H9 (cell line): Measurements from ENCODE around the gene SOX11. TPM values are rescaled to one million over a fixed set of nuclear protein-coding genes. Genes with fewer than 3 reads are reported as not detected.

ENCODE experiments used
- DNase-seq: peaks from one replicate; pipeline ENCODE4 v3.0.0-alpha.2; 2017
- H2AFZ ChIP-seq: one replicate; pipeline ENCODE4 v1.6.1; 2013; ENCODE audit warnings: mild to moderate bottlenecking, low read length, control low read depth, moderate library complexity
- H2AK5ac ChIP-seq: 2 replicates; pipeline ENCODE4 v1.6.1; 2013; ENCODE audit warnings: low read length, control low read depth, mixed read lengths; ENCODE audit not compliant: insufficient read length
- H2BK120ac ChIP-seq: one replicate; pipeline ENCODE4 v1.6.1; 2013; ENCODE audit warnings: low read depth, mild to moderate bottlenecking, low read length, control low read depth, inconsistent platforms; ENCODE audit not compliant: poor library complexity, severe bottlenecking
- H2BK12ac ChIP-seq: 2 replicates; pipeline ENCODE4 v1.6.1; 2013; ENCODE audit warnings: low read length, control low read depth, mixed read lengths, low read depth; ENCODE audit not compliant: insufficient read length
- H2BK15ac ChIP-seq: 2 replicates; pipeline ENCODE4 v1.6.1; 2013; ENCODE audit warnings: low read depth, low read length, control low read depth
- H2BK20ac ChIP-seq: one replicate; pipeline ENCODE4 v1.6.1; 2013; ENCODE audit warnings: low read depth, mild to moderate bottlenecking, low read length, control low read depth, inconsistent platforms; ENCODE audit not compliant: poor library complexity, severe bottlenecking
- H2BK5ac ChIP-seq: 2 replicates; pipeline ENCODE4 v1.6.1; 2013; ENCODE audit warnings: low read length, control low read depth, mixed read lengths; ENCODE audit not compliant: insufficient read length
- H3K14ac ChIP-seq: 2 replicates; pipeline ENCODE4 v1.6.1; 2013; ENCODE audit warnings: low read length, control low read depth; ENCODE audit not compliant: insufficient read depth
- H3K18ac ChIP-seq: 2 replicates; pipeline ENCODE4 v1.6.1; 2013; ENCODE audit warnings: low read depth, mild to moderate bottlenecking, mixed read lengths, low read length, control low read depth; ENCODE audit not compliant: insufficient read length
- H3K23ac ChIP-seq: 2 replicates; pipeline ENCODE4 v1.6.1; 2013; ENCODE audit warnings: low read length, control low read depth, mixed read lengths, low read depth; ENCODE audit not compliant: insufficient read length
- H3K23me2 ChIP-seq: 2 replicates; pipeline ENCODE4 v1.6.1; 2013; ENCODE audit warnings: low read depth, mild to moderate bottlenecking, mixed read lengths, low read length, control low read depth; ENCODE audit not compliant: insufficient read length, poor library complexity, severe bottlenecking
- H3K27ac ChIP-seq: 2 replicates; pipeline ENCODE4 v1.5.1; 2013; ENCODE audit warnings: low read length, control low read depth, mixed read lengths, low read depth; ENCODE audit not compliant: insufficient read length
- H3K27me3 ChIP-seq: 2 replicates; pipeline ENCODE4 v1.6.1; 2013; ENCODE audit warnings: low read length, control low read depth, inconsistent platforms; ENCODE audit not compliant: insufficient read depth
- H3K4ac ChIP-seq: 2 replicates; pipeline ENCODE4 v1.6.1; 2013; ENCODE audit warnings: low read depth, mild to moderate bottlenecking, control low read depth, inconsistent platforms, low read length, moderate library complexity
- H3K4me1 ChIP-seq: 2 replicates; pipeline ENCODE4 v1.6.1; 2013; ENCODE audit warnings: low read length, control low read depth, inconsistent platforms; ENCODE audit not compliant: insufficient read depth
- H3K4me2 ChIP-seq: 2 replicates; pipeline ENCODE4 v1.6.1; 2013; ENCODE audit warnings: low read length, control low read depth, mixed read lengths; ENCODE audit not compliant: insufficient read length, insufficient read depth
- H3K56ac ChIP-seq: 2 replicates; pipeline ENCODE4 v1.6.1; 2013; ENCODE audit warnings: low read depth, mild to moderate bottlenecking, mixed read lengths, low read length, control low read depth; ENCODE audit not compliant: insufficient read length
- H3K79me1 ChIP-seq: 2 replicates; pipeline ENCODE4 v1.6.1; 2013; ENCODE audit warnings: low read depth, mild to moderate bottlenecking, moderate library complexity, low read length, control low read depth, inconsistent platforms; ENCODE audit not compliant: insufficient read depth, poor library complexity, severe bottlenecking
- H3K79me2 ChIP-seq: 2 replicates; pipeline ENCODE4 v1.6.1; 2013; ENCODE audit warnings: low read length, control low read depth, inconsistent platforms; ENCODE audit not compliant: insufficient read depth
- H3K9ac ChIP-seq: 2 replicates; pipeline ENCODE4 v1.6.1; 2013; ENCODE audit warnings: low read length, control low read depth, mixed read lengths; ENCODE audit not compliant: insufficient read length; ENCODE audit errors: extremely low read depth
- H3K9me3 ChIP-seq: one replicate; pipeline ENCODE4 v1.6.1; 2013; ENCODE audit warnings: low read depth, low read length, inconsistent platforms; ENCODE audit not compliant: control insufficient read depth
- H3T11ph ChIP-seq: one replicate; pipeline ENCODE4 v1.6.1; 2013; ENCODE audit warnings: mild to moderate bottlenecking, low read length, control low read depth, inconsistent platforms
- H4K20me1 ChIP-seq: one replicate; pipeline ENCODE4 v1.6.1; 2013; ENCODE audit not compliant: control insufficient read depth, insufficient read length, insufficient read depth
- H4K5ac ChIP-seq: 2 replicates; pipeline ENCODE4 v1.6.1; 2013; ENCODE audit warnings: low read depth, mild to moderate bottlenecking, mixed read lengths, low read length, control low read depth; ENCODE audit not compliant: insufficient read length
- H4K8ac ChIP-seq: replicated peaks from 2 replicates; pipeline ENCODE4 v1.6.1; 2013; ENCODE audit warnings: low read length, control low read depth, mixed read lengths, low read depth; ENCODE audit not compliant: insufficient read length
- H4K91ac ChIP-seq: 2 replicates; pipeline ENCODE4 v1.6.1; 2013; ENCODE audit warnings: low read depth, mild to moderate bottlenecking, moderate library complexity, mixed read lengths, low read length, control low read depth; ENCODE audit not compliant: insufficient read length
- H3K27ac Mint-ChIP-seq, 3 experiments: 2 replicates in 2 of 3; 3 replicates in 1 of 3; pipeline ENCODE4 v1.8.0; 2020 to 2021; ENCODE audit warnings: mixed read lengths in 3 of 3, mild to moderate bottlenecking in 1 of 3, moderate library complexity in 1 of 3
- H3K27me3 Mint-ChIP-seq: 2 replicates; pipeline ENCODE4 v1.8.0; 2021; ENCODE audit warnings: low read depth, mild to moderate bottlenecking, moderate library complexity, mixed read lengths
- H3K36me3 Mint-ChIP-seq, 3 experiments: 2 replicates in 2 of 3; 3 replicates in 1 of 3; pipeline ENCODE4 v1.8.0; 2020 to 2021; ENCODE audit warnings: low read depth in 3 of 3, mixed read lengths in 3 of 3; ENCODE audit not compliant: insufficient read depth in 1 of 3
- H3K4me1 Mint-ChIP-seq, 2 experiments: 2 replicates each; pipeline ENCODE4 v1.8.0; 2020; ENCODE audit warnings: mixed read lengths in 2 of 2
- H3K4me3 Mint-ChIP-seq, 2 experiments: 2 replicates in 1 of 2; 3 replicates in 1 of 2; pipeline ENCODE4 v1.8.0; 2020 to 2021; ENCODE audit warnings: mild to moderate bottlenecking in 2 of 2, mixed read lengths in 2 of 2, moderate library complexity in 1 of 2
- H3K9me3 Mint-ChIP-seq, 2 experiments: 2 replicates in 1 of 2; 3 replicates in 1 of 2; pipeline ENCODE4 v1.8.0; 2020; ENCODE audit warnings: mild to moderate bottlenecking in 2 of 2, mixed read lengths in 2 of 2, moderate library complexity in 1 of 2
- CTCF ChIP-seq: fragments of 200-600 bp; sonication (generic); conservative IDR thresholded peaks from 3 replicates; pipeline ENCODE4 v1.8.0; 2021; ENCODE audit warnings: antibody characterized with exemption, mild to moderate bottlenecking
- WGBS: extraction: QIAGEN DNeasy Blood & Tissue Kit; methylation state at CpG from one replicate; pipeline ENCODE4 v1.1.7; 2013; ENCODE audit warnings: missing lambda C conversion rate, low lambda C conversion rate, mixed read lengths; ENCODE audit not compliant: insufficient read length; ENCODE audit errors: extremely low coverage; 5-methylcytosine and 5-hydroxymethylcytosine counted together
- total RNA-seq: library from RNA; stranded (reverse); gene quantifications from 2 replicates; pipeline ENCODE4 v1.2.1, GENCODE V29; 2021

Gene SOX11
- total RNA-seq, 1 experiment from 2014 or later = 43.8 TPM

- Histone ChIP-seq H3K14ac (no peak overlapping the region), H2AFZ (no peak overlapping the region), H3K56ac (no peak overlapping the region), H3K23ac (no peak overlapping the region), H3K18ac (no peak overlapping the region), H2BK5ac (no peak overlapping the region), H3K4me2 (no peak overlapping the region), H2BK20ac (no peak overlapping the region), H2BK120ac (no peak overlapping the region), H2AK5ac (no peak overlapping the region), H4K8ac (no peak overlapping the region), H4K91ac (no peak overlapping the region), H2BK15ac (no peak overlapping the region), H3K27me3 (no peaks in the 10 kb centered on the region), H3K9ac (no peak overlapping the region), H3K4ac (no peak overlapping the region), H3K23me2 (no peaks in the 10 kb centered on the region), H3K4me1 (no peaks in the 10 kb centered on the region), H3K27ac (no peak overlapping the region), H3K9me3 (no peaks in the 10 kb centered on the region), H3T11ph (no peak overlapping the region), H3K79me2 (no peaks in the 10 kb centered on the region), H3K79me1 (no peaks in the 10 kb centered on the region), H4K5ac (no peak overlapping the region), H4K20me1 (no peaks in the 10 kb centered on the region), H2BK12ac (no peak overlapping the region)
- H3K36me3 Mint-ChIP-seq = peaks cover 0 to 10% (median 2%) of the 10 kb centered on the region in 3 experiments; a peak in 2 of 7 replicates
- H3K27ac Mint-ChIP-seq = no peak overlapping the region
- no peak for DNase-seq
- H3K27me3 Mint-ChIP-seq = peaks cover 1% of the 10 kb centered on the region; the same call in 1 of the 2 replicates
- no peak overlapping the region for H3K4me3 Mint-ChIP-seq
- no peak for TF ChIP-seq CTCF
- peaks cover 0 to 6% of the 10 kb centered on the region in 2 experiments; a peak in 1 of 5 replicates for H3K9me3 Mint-ChIP-seq
- WGBS = no CpG with 5 or more reads among the region's 2 CpGs
- peaks cover 13 to 14% of the 10 kb centered on the region in 2 experiments for H3K4me1 Mint-ChIP-seq
Measured at GRCh38 chr2:5736886-5737285, 44.7 kb downstream of the SOX11 start.
